ENCODE results near the gene FDXR. TPM values are rescaled to one million over a fixed set of nuclear protein-coding genes. Genes with fewer than 3 reads are reported as not detected.
"Not testable (repeated sequence)": the region's sequence is repeated elsewhere in the genome, so short reads cannot be mapped to it uniquely, and the experiment has no call there.

The FDXR gene
- total RNA-seq, 1 experiment from 2014 or later: 29.7 TPM

DNA sequence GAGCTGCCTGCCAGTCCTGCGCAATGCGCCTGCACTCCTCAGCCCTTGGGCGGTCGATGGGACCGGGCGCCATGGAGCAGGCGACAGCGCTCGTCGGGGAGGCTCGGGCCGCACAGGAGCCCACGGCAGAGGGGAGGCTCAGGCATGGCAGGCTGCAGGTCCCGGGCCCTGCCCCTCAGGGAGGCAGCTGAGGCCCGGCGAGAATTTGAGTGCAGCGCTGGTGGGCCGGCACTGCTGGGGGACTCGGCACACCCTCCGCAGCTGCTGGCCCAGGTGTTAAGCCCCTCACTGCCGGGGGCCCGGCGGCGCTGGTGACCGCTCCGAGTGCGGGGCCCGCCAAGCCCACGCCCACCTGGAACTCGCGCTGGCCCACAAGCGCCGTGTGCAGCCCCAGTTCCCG, 34.2 kb upstream of the FDXR start:
- intact Hi-C loops (cut with micrococcal nuclease): no loop called here

DNA sequence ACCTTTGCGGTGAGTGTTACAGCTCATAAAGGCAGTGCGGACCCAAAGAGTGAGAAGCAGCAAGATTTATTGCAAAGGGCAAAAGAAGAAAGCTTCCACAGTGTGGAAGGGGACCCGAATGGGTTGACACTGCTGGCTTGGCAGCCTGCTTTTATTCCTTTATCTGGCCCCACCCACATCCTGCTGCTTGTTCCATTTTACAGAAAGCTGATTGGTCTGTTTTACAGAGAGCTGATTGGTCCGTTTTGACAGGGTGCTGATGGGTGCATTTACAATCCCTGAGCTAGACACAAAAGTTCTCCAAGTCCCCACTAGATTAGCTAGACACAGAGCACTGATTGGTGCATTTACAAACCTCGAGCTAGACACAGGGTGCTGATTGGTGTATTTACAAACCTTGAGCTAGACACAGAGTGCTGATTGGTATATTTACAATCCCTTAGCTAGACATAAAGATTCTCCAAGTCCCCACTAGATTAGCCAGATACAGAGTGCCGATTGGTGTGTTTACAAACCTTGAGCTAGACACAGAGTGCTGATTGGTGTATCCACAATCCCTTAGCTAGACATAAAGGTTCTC, 33.5 kb upstream of the FDXR start:
- POLR2A ChIA-PET: interaction anchor here (1.1 to 1.4 kb wide), 2 partner anchors 33 to 52 kb away, joined by 3 to 4 read pairs; partner anchors contain the start of gene FDXR
- DNase-seq (ENCODE audit: unreplicated experiment); H3K27me3 Mint-ChIP-seq (ENCODE audit: insufficient read depth, unreplicated experiment); H3K4me1 Mint-ChIP-seq (ENCODE audit: insufficient read depth, unreplicated experiment); H3K27ac Mint-ChIP-seq (ENCODE audit: low read depth, unreplicated experiment); H3K4me3 Mint-ChIP-seq (ENCODE audit: unreplicated experiment); H3K9me3 Mint-ChIP-seq (ENCODE audit: unreplicated experiment); BruUV-seq (replicated peaks); intact Hi-C loops (cut with micrococcal nuclease); H3K36me3 Mint-ChIP-seq (ENCODE audit: insufficient read depth, unreplicated experiment): not testable (repeated sequence)
- CTCF ChIA-PET: interaction anchor here (1.1 kb wide), 1 partner anchor 41 kb away, joined by 3 read pairs; no protein-coding TSS in a partner anchor

More for the DNA sequence above, 34.2 kb upstream of the FDXR start:
- Mint-ChIP-seq H3K27me3 (ENCODE audit: insufficient read depth, unreplicated experiment) (no peaks in the 10 kb centered on the region), H3K9me3 (ENCODE audit: unreplicated experiment) (no peaks in the 10 kb centered on the region), H3K4me3 (ENCODE audit: unreplicated experiment) (no peak overlapping the region), H3K27ac (ENCODE audit: low read depth, unreplicated experiment) (no peak overlapping the region), H3K36me3 (ENCODE audit: insufficient read depth, unreplicated experiment) (no peaks in the 10 kb centered on the region), H3K4me1 (ENCODE audit: insufficient read depth, unreplicated experiment) (no peaks in the 10 kb centered on the region)
- BruUV-seq (replicated peaks): no TSS peak
- ChIA-PET CTCF (interaction anchor here (0.8 kb wide), 1 partner anchor 45 kb away, joined by 4 read pairs; no protein-coding TSS in a partner anchor), POLR2A (interaction anchor here (1.1 to 1.4 kb wide), 2 partner anchors 34 to 51 kb away, joined by 3 to 4 read pairs; partner anchors contain the start of gene FDXR)
- TF ChIP-seq, protein P1, sequence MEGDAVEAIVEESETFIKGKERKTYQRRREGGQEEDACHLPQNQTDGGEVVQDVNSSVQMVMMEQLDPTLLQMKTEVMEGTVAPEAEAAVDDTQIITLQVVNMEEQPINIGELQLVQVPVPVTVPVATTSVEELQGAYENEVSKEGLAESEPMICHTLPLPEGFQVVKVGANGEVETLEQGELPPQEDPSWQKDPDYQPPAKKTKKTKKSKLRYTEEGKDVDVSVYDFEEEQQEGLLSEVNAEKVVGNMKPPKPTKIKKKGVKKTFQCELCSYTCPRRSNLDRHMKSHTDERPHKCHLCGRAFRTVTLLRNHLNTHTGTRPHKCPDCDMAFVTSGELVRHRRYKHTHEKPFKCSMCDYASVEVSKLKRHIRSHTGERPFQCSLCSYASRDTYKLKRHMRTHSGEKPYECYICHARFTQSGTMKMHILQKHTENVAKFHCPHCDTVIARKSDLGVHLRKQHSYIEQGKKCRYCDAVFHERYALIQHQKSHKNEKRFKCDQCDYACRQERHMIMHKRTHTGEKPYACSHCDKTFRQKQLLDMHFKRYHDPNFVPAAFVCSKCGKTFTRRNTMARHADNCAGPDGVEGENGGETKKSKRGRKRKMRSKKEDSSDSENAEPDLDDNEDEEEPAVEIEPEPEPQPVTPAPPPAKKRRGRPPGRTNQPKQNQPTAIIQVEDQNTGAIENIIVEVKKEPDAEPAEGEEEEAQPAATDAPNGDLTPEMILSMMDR (IDR thresholded peaks at IDR 0.05; ENCODE audit: unreplicated experiment): no peak
- DNase-seq (ENCODE audit: unreplicated experiment): no peak

DNA sequence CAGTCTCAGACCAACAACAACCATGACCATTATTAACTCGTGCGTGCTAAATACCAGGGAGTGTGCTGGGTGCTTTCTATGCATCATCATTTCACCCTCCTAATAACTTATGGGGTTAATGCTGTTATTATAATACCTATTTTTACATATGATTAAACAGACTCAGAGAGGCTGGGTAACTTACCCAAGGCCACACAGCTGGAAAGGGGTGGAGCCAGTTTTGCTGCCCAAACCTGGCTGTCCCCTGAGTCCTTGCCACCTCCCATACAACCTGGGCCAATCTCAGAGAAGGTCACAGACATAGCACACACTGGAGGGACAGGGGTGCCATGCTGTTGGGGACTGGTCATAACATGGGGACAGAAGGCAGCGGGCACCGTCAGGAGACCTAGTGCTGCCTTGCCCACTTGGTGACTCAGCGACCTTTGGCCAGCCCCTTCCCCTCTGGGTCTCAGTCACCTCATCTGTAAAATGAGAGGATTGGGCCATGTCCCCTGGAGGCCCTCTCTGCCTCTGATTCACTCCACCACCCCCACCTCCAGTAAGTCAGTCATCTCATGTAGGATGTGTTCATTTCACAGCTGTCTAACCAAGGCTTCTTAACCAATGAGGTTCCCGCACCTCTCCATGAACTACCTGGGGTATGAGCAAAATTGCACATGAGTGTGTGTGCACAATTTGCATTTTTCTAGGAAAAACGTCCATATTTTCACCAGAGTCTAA, 32.1 kb upstream of the FDXR start:
- intact Hi-C loops (cut with micrococcal nuclease): no loop called here
- H3K4me1 Mint-ChIP-seq (ENCODE audit: insufficient read depth, unreplicated experiment): no peaks in the 10 kb centered on the region
- no peak overlapping the region for H3K27ac Mint-ChIP-seq (ENCODE audit: low read depth, unreplicated experiment)
- no TSS peak for BruUV-seq (replicated peaks)
- TF ChIP-seq, protein P1 (IDR thresholded peaks at IDR 0.05; ENCODE audit: unreplicated experiment): no peak
- CTCF ChIA-PET: interaction anchor here (1.1 kb wide), 1 partner anchor 39 kb away, joined by 3 read pairs; no protein-coding TSS in a partner anchor
- no peak overlapping the region for H3K4me3 Mint-ChIP-seq (ENCODE audit: unreplicated experiment)
- H3K36me3 Mint-ChIP-seq (ENCODE audit: insufficient read depth, unreplicated experiment): no peaks in the 10 kb centered on the region
- H3K27me3 Mint-ChIP-seq (ENCODE audit: insufficient read depth, unreplicated experiment): no peaks in the 10 kb centered on the region
- POLR2A ChIA-PET: no interaction called here
- no peaks in the 10 kb centered on the region for H3K9me3 Mint-ChIP-seq (ENCODE audit: unreplicated experiment)
- no peak for DNase-seq (ENCODE audit: unreplicated experiment)

DNA sequence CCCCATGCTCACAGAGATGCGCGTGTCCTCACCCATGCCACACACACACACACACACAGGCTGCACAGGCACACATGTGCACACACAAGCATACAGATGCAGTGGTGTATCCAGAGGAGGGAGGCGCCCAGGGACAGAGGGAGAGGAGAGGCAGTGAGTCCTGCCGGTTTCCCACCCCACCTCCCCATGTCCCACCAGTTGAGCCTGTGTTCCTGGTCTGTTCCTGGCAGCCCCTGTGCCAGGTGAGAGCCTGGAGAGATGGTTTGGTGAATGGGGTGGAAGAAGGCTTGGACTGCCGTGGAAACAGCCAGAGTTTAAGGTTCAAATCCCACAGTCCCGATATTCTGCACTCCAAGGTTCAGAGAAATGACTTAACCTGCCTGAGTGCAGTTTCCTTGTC, 30.9 kb upstream of the FDXR start:
- H3K9me3 Mint-ChIP-seq (ENCODE audit: unreplicated experiment): no peaks in the 10 kb centered on the region
- H3K4me3 Mint-ChIP-seq (ENCODE audit: unreplicated experiment): no peak overlapping the region
- no peaks in the 10 kb centered on the region for H3K4me1 Mint-ChIP-seq (ENCODE audit: insufficient read depth, unreplicated experiment)
- no peaks in the 10 kb centered on the region for H3K36me3 Mint-ChIP-seq (ENCODE audit: insufficient read depth, unreplicated experiment)
- TF ChIP-seq, protein P1 (IDR thresholded peaks at IDR 0.05; ENCODE audit: unreplicated experiment): no peak
- BruUV-seq (replicated peaks): no TSS peak
- DNase-seq (ENCODE audit: unreplicated experiment): no peak
- intact Hi-C loops (cut with micrococcal nuclease): no loop called here
- POLR2A ChIA-PET: no interaction called here
- no peak overlapping the region for H3K27ac Mint-ChIP-seq (ENCODE audit: low read depth, unreplicated experiment)
- CTCF ChIA-PET: no interaction called here
- H3K27me3 Mint-ChIP-seq (ENCODE audit: insufficient read depth, unreplicated experiment): no peaks in the 10 kb centered on the region

All from MCF 10A (cell line).